IPS DF 19.7 (cell line): ENCODE data around the gene KCNK4.
A peak's percentile ranks its signal among the peaks of the same experiment; 100 is the strongest.
"Not testable (repeated sequence)": the region's sequence is repeated elsewhere in the genome, so short reads cannot be mapped to it uniquely, and the experiment has no call there.

Experiments used
- DNase-seq: peaks from one replicate; pipeline ENCODE4 v3.0.0-alpha.2; 2013; ENCODE audit warnings: low read depth, low spot score

Gene KCNK4

DNA sequence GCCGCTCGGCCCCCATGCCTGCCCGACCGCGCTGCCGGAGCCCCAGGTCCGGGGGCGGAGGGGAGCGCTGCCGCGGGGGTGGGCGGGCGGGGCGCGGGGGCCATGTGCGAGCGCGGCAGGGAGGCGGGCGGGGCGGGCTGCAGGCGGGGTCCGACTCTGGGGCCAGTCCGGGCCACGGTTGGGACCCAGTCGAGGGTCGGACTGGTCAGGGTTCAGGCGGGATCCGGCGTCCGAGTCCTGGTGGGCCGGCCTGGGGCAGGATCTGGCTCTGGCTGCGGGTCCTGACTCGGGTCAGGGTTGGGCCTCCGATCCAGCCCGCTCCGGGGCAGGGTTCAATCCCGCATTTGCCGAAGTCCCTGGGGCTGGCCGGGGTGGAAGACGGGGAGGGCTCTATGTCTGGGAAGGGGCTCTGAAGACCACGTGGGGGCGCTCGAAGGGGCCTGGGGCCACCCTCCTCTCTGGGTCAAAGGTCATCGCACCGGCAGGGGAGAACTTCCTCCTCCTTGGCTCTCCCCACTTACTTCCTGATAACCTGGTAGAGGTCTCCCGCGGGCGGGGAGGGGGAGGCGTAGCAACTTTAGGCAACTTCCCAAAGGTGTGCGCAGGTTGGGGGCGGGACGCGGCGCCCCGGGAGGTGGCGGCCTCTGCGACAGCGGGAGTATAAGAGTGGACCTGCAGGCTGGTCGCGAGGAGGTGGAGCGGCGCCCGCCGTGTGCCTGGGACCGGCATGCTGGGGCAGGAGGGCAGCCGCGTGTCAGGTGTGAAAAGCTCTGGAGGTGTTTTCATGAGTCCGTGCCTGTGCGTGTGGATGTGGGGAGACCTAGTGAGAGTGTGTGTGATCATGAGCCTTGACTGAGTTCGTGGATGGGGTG, 14.8 kb downstream of the KCNK4 start:
- DNase-seq: no peak

DNA sequence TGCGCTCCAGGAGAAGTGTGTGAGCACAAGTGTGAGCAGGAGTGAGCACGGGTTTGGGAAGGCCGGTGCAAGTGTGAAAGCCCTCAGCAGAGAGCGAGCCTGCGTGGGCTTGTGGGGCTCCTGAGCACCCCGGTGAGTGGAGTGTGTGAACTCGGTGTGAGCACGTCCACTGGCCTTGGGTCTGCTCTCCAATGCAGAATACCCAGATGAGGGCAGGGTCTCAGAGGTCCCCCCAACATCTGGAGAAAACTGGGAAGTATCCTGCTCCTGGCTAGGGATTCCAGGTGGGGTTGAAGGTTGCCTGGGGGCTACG, 15.4 kb downstream of the KCNK4 start:
- no peak for DNase-seq

DNA sequence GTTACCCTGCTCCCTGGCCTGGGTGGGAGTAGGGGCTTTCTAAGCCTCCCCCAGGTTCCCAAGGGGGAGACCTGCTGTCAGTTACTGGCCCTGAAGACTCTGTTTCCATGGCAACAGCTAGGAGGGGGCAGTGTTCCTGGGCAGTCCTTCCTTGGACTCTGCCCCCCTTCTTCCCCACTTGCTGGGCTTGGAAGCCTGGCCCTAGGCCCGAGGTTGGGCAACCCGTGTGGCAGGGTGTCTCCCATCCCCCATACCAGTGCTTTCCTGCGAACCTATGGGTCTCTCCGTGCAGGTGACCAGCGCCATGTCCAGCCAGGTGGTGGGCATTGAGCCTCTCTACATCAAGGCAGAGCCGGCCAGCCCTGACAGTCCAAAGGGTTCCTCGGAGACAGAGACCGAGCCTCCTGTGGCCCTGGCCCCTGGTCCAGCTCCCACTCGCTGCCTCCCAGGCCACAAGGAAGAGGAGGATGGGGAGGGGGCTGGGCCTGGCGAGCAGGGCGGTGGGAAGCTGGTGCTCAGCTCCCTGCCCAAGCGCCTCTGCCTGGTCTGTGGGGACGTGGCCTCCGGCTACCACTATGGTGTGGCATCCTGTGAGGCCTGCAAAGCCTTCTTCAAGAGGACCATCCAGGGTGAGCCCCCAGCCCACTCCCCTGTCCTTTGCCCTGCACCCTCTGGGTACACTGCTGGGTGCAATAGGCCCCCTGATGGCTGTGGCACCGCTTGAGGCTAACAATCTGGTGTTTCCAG, 15.9 kb downstream of the KCNK4 start:
- no peak for DNase-seq

DNA sequence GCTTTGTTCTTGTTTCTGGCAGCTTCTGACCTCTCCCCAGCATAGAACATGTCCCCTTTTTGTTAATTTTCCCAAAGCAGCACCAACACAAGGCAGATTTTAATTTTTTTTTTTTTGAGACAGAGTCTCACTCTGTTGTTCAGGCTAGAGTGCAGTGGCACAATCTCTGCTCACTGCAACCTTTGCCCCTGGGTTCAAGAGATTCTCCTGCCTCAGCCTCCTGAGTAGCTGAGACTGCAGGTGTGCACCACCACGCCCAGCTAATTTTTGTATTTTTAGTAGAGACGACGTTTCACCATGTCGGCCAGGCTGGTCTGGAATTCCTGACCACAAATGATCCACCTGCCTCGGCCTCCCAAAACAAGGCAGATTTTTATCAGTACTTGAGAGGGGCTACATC, 16.7 kb downstream of the KCNK4 start:
- not testable (repeated sequence) for DNase-seq

DNA sequence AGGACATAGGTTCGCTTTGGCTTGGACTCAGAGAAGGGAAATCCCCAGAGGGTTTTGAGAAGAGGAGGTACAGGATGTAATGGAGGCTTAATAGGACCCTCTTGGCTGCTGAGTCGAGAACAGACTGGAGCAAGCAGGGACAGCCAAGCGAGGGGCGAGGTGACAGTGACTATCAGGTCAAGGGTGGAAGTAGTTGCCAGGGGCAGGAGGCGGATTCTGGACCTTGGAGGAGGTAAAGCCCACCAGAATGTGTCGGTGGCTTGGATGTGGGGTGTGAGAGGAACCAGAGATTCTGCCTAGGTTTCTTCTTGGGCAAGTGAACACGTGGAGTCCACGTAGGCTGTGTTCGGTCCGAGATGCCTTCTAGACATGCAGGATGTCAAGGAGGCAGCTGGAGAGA, 21.8 kb downstream of the KCNK4 start:
- DNase-seq: no peak

DNA sequence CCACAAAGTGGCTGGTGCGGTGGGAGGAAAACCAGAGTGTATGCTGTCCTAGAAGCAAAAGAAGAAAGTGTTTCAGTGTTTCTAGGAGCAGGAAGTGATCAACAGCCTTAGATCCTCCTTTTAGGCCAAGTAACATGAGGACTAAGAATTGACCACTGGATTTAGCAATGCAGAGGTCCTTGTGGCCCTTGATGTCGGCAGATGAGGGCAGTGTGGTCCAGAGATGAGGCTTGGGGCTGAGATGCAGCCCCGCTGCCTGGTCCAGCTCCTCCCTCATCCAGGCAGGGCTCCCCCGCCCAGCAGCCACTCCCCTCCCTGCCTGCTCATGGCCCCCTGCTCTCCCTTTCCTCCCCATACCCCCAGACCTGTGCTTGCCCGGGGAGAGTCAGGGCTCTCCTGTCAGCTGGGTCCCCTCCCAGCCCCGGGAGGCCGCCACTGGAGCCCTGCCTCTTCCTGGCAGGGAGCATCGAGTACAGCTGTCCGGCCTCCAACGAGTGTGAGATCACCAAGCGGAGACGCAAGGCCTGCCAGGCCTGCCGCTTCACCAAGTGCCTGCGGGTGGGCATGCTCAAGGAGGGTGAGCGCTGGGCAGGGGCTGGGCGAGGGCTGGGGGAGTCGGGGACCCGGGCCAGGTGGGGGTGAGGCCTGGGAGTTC, 22.5 kb downstream of the KCNK4 start:
- no peak for DNase-seq

DNA sequence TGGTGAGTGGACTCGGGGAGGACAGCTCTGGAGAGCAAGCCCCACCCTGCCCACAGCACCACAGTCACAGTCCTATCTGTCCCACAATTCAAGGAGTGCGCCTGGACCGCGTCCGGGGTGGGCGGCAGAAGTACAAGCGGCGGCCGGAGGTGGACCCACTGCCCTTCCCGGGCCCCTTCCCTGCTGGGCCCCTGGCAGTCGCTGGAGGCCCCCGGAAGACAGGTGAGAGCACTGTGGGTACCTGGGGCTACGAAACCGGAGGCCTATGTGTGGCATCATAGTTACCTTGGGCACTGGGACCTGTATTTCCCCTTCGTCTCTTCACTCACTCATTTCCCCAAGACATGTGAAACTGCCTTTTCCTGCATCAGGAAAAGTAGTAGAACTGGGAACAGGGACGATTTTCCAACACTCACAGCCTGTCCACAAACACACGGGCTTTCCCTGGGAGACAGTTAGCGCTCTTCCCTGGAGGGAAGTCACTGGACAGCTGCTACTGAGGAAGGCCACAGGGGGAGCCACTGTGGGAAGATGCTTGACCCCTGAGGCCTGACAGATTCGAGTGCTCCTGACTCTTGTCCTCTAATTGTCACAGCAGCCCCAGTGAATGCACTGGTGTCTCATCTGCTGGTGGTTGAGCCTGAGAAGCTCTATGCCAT, 23.2 kb downstream of the KCNK4 start:
- no peak for DNase-seq

DNA sequence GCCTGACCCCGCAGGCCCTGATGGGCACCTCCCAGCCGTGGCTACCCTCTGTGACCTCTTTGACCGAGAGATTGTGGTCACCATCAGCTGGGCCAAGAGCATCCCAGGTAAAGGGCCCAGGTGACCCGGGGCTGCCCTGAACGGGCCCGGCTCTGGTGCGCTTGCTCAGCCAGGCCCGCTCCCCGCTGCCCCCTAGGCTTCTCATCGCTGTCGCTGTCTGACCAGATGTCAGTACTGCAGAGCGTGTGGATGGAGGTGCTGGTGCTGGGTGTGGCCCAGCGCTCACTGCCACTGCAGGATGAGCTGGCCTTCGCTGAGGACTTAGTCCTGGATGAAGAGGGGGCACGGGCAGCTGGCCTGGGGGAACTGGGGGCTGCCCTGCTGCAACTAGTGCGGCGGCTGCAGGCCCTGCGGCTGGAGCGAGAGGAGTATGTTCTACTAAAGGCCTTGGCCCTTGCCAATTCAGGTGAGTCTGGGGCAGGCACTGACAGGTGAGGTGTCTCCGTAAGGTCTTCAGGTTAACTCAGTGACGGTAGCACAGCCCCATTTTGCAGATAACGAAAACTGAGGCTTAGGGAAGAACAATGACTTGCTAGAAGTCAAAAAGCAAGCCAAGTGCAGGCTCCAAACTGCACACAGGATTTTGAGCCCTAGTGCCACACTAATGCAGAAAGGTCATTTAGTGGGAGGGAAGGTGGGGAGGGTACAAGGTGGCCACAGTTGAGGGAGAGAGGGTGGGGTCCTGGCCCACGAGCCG, 23.9 kb downstream of the KCNK4 start:
- DNase-seq: no peak

DNA sequence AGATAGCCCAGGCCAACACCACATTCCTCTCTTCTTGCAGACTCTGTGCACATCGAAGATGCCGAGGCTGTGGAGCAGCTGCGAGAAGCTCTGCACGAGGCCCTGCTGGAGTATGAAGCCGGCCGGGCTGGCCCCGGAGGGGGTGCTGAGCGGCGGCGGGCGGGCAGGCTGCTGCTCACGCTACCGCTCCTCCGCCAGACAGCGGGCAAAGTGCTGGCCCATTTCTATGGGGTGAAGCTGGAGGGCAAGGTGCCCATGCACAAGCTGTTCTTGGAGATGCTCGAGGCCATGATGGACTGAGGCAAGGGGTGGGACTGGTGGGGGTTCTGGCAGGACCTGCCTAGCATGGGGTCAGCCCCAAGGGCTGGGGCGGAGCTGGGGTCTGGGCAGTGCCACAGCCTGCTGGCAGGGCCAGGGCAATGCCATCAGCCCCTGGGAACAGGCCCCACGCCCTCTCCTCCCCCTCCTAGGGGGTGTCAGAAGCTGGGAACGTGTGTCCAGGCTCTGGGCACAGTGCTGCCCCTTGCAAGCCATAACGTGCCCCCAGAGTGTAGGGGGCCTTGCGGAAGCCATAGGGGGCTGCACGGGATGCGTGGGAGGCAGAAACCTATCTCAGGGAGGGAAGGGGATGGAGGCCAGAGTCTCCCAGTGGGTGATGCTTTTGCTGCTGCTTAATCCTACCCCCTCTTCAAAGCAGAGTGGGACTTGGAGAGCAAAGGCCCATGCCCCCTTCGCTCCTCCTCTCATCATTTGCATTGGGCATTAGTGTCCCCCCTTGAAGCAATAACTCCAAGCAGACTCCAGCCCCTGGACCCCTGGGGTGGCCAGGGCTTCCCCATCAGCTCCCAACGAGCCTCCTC, 24.8 kb downstream of the KCNK4 start:
- not testable (repeated sequence) for DNase-seq

DNA sequence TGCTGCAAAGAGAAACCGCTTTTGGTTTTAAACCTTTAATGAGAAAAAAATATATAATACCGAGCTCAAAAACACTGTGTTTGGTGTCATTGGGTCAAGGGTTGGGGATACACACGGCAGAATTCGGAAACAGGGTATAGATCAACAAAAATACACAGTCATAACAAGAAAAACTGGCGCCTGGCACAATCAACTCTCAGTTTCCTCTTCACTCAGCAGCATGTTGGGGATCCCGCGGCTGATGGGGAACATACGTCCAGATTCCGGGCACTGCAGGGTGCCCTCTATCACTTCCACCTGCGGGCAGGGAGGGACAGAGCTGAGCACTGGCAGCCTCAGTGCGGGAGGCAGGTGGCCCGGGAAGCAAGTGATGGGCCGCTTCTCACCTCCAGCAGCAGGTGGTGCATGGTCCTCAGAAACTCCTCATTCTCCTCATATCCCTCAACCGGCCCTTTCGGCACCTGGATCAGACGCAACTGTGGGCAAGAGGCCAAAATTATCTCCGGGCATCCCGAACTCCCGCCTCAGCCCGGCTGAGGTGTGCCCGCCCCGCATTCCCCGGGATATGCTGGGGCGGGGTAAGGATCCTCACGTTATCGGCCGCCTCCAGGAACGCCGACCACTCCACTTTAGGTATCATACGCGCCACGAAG, 25.7 kb downstream of the KCNK4 start:
- no peak for DNase-seq

DNA sequence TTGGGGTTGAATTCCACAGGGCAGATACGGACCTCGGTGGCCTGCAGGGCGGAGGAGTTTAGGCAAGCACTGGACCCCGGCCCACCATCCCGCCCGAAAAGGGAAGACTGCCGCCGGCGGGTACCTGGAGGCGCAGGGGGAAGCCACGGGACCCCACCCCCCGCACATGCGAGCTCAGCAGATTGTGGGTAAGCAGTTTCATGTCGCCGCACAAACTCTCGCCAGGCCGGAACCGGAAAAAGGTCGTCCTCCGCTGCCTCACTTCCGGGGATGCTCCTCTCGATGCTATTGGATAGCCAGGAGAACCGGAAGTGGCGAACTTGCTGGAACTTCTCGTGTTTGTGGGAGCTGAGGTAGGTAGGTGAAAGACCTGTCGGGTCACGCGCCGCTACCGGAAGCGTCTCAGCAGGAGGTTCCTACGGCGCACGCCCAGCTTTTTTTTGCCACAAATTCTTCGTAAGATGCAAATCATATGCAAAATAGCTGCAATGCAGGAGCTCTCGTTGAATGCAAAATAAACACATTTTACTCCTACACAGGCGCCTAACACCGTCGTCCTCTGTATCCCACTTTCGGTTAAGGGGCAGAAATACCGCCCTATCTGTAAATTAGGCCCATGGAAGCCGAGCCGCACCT, 26.3 kb downstream of the KCNK4 start, which contains the start of gene TRMT112:
Gene TRMT112, minus strand, starts transcription at position 235 of the 636 bp plus-strand sequence. Its CDS starts 33 bp downstream, at position 202.
- peak; percentile 99 for DNase-seq

DNA sequence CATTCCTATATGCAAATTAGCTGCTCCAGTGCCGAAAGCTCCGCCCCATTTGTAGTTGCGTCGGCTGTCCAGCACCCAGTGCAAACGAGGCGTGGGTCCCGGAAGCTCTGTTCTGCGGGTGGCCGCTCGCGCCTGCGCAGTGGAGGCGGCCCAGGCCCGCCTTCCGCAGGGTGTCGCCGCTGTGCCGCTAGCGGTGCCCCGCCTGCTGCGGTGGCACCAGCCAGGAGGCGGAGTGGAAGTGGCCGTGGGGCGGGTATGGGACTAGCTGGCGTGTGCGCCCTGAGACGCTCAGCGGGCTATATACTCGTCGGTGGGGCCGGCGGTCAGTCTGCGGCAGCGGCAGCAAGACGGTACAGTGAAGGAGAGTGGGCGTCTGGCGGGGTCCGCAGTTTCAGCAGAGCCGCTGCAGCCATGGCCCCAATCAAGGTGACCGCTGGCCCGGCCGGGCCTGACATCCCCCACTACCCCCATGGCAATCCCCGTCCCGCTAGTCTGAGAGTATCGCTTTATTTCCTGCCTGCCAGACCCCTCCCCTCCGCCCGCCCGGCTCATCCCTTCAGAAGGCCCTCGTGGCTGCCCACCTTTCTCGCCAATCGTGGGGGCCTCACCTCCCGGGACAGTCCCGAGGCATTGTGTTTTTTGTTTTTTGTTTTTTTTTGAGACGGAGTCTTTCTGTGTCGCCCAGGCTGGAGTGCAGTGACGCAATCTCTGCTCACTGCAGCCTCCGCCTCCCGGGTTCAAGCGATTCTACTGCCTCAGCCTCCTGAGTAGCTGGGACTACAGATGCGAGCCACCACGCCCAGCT, 27.1 kb downstream of the KCNK4 start, which contains the start of gene PRDX5:
Gene PRDX5, plus strand, starts transcription at position 161 of the 805 bp plus-strand sequence. Its CDS starts 95 bp downstream, at position 256.
- peak; percentile 75 for DNase-seq

DNA sequence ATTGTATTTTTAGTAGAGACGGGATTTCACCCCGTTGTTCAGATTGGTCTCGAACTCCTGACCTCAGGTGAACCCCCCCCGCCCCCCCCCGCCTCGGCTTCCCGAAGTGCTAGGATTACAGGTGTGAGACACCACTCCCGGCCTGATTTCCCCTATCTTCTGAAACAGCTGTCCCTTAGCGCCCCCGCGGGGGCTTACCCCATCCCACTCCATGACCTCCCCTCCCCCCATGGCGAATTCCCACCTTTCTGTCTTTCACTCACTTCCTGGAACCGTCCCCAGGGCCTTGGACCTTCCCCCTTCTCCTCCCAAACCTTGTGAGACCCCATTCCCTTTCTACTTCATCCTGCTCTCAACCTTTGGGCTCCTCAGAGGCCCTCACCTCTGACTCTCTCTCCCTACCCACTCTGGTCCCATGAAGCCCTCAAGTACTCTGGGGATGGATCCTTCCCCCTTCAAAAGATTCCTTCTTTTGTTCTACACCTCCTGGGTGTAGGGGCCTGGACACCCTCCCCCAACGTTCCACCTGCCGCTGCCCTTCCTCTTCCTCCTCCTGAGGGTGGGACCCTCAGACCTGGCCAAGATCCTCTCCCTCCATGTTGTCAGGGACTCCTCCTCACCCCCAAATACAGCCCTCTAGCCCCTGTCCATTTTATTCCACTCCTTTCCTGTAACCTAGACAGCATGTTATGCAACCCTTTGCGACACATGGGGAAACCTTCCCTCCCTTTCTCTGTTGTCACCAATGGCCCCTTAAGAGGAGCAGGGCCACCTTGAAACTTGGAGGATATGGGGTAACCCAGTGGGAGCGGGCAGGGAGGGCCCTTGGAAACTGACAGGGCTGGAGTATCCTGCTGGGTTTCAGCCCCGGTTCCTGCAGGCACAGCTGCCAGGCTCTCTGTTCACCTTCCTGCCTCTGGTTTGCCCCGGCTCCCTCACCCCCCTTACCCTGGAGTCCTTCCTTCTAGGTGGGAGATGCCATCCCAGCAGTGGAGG, 28.0 kb downstream of the KCNK4 start:
- no peak for DNase-seq

DNA sequence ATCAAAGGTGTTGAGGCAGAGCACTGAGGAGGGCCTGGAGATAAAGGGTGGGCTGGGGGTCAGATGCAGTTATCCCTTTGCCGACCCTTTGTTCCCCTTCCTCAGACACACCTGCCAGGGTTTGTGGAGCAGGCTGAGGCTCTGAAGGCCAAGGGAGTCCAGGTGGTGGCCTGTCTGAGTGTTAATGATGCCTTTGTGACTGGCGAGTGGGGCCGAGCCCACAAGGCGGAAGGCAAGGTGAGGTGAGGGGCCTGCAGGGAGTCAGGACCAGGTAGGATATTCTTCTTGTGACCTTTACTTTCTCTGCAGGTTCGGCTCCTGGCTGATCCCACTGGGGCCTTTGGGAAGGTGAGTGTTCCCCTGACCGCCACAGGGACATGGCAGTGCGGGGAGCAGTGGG, 29.5 kb downstream of the KCNK4 start:
- no peak for DNase-seq

DNA sequence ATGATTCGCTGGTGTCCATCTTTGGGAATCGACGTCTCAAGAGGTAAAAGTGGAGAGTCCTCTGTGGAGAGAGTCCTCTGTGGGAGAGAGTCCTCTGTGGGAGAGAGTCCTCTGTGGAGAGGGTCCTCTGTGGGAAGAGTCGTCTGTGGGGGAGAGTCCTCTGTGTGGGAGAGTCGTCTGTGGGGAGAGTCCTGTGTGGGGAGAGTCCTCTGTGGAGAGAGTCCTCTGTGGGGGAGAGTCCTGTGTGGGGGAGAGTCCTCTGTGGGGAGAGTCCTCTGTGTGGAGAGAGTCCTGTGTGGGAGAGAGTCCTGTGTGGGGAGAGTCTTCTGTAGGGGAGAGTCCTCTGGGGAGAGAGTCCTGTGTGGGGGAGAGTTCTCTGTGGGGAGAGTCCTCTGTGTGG, 29.9 kb downstream of the KCNK4 start:
- no peak for DNase-seq

DNA sequence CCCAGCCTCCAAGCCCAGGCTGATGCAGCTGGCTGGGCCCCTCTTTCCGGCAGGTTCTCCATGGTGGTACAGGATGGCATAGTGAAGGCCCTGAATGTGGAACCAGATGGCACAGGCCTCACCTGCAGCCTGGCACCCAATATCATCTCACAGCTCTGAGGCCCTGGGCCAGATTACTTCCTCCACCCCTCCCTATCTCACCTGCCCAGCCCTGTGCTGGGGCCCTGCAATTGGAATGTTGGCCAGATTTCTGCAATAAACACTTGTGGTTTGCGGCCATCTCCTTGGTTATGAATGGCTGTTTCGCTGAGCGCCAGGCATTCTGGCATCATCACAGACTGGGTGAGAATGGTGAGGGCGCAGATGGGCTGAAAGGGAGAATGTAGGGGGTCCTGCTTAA, 30.4 kb downstream of the KCNK4 start:
- DNase-seq: no peak

DNA sequence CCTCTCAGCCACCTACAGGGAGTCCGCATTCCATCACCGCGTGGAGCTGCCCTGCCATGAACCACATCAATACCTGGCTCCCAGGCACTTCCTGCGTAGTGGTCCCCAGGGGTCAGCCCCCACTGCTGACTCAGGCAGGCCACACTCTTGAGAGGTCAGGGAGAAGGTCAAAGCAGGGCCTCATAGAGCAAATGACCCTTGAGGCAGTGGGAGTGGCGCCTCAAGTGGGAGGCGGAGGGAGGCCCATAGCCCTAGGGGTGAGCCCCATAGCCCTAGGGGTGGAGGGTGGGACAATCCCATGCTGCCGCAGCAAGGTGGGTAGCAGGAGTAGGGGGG, 31.8 kb downstream of the KCNK4 start:
- DNase-seq: no peak
